Measurements from ENCODE around the gene MAFG. TPM values are rescaled to one million over a fixed set of nuclear protein-coding genes. Genes with fewer than 3 reads are reported as not detected.

The MAFG gene
- polyA plus RNA-seq, 1 donor (not counting 4 experiments of a cell fraction or from before 2014, with no cell fraction given), result 8.3 TPM

DNA sequence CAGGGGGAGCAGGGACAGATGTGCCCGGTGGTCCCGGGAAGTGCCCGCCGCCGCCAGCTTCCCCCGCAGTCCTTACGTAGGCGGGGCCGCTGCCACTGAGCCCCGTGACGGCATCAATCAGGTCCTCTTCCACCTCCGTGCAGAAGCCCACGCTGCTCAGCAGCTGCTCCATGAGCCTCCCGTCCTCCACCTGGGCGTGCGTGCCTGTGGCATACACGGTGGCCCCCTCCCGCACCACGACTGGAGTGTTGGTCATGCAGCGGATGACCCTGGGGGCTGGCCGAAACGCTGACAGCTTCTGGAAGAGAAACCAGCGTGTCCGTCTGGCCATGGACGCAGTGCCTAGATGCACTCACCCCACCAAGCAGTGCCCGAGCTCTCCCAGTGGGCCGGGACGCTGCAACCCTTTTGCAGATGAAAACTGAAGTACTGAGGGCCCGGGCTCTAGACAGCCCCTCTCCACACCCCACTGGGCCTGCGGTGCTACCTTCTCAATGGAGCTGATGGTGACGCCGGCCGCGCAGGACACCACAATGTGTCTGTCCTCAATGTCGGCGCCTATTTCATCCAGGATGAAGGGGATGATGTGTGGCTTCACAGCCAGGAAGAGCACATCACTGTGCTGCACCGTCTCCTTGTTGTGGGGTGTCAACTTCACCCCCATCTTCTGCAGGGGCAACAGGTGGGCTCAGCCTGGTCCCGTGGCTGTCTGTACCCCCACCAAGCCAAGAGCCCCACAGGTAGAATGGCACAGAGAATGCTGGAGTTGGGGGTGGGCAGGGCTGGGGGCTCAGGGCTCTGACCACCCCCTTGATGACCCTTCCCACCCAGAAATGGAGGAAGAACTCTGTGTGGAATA lies 7.5 kb upstream of the MAFG start:
- H3K27me3 ChIP-seq (ENCODE audit: control insufficient read depth, extremely low read depth, insufficient read depth, low read length), result no peaks in the 10 kb centered on the region
- H2AFZ ChIP-seq (ENCODE audit: control insufficient read depth, low read length), result no peak overlapping the region
- dilution Hi-C loops (cut with MboI; ENCODE audit: extremely low pct_ligation_motif_present, low sequenced_read_pairs), result no loop called here
- no peak for TF ChIP-seq EZH2 (IDR thresholded peaks at IDR 0.05; ENCODE audit: low read length)
- H3K36me3 ChIP-seq (ENCODE audit: control insufficient read depth in 2 of 2, extremely low read depth in 1 of 2, insufficient read depth in 2 of 2, low read length in 2 of 2), result peaks cover 0 to 2% of the 10 kb centered on the region in 2 experiments
- no peaks in the 10 kb centered on the region for H3K79me2 ChIP-seq (ENCODE audit: control insufficient read depth, insufficient read depth, low read length)
- no peaks in the 10 kb centered on the region for H3K9me1 ChIP-seq (ENCODE audit: control insufficient read depth, extremely low read depth, insufficient read depth, low read length)
- no peaks in the 10 kb centered on the region for H4K20me1 ChIP-seq (ENCODE audit: control insufficient read depth, extremely low read depth, insufficient read depth, low read length)
- no peak overlapping the region for H3K4me3 ChIP-seq (ENCODE audit: control insufficient read depth in 2 of 3, extremely low read depth in 1 of 3, insufficient read depth in 2 of 3, low read depth in 1 of 3, low read length in 3 of 3)
- no peak overlapping the region for H3K9ac ChIP-seq (ENCODE audit: control insufficient read depth, extremely low read depth, insufficient read depth, low read length)
- DNase-seq (ENCODE audit: low read depth, low spot score) (no peak), FAIRE-seq (no peak)
- no peaks in the 10 kb centered on the region for H3K9me3 ChIP-seq (ENCODE audit: control insufficient read depth, low read depth, low read length)
- no peak overlapping the region for H3K4me2 ChIP-seq (ENCODE audit: control insufficient read depth, extremely low read depth, insufficient read depth, low read depth, low read length)
- no peak overlapping the region for H3K27ac ChIP-seq (ENCODE audit: control insufficient read depth, insufficient read depth, low read length)
- peaks cover 4% of the 10 kb centered on the region for H3K4me1 ChIP-seq (ENCODE audit: control insufficient read depth, extremely low read depth, insufficient read depth, low read length)

DNA sequence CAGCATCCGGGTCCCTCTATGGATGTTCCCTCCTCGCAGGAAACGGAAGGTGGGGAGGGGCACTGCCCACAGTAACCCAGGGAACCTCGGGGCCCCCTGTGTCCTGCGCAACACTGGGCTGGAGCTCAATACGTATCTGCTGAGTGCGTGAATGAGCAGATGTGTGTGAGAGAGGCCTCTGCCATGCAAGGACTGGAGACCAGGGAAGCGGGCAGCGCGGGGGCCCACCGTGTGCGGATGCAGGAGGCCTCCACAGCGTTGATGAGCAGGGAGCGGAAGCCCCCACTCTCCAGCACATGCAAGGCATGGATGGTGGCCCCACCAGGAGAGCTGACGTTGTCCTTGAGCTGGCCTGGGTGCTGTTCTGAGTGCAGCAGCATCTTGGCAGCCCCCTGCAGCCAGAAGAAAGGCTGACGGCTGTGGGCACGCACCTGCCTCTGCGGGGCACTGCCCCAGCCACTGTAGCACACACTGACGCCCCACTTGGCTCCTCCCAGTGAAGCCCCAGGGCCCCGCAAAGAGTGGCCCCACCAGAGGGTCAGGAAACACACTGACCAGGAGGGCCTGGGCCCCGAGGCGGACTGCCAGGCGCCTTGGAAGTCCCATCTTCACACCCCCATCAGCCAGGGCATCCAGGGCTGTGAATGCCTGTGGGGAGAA lies 6.7 kb upstream of the MAFG start:
- Histone ChIP-seq H3K36me3 (ENCODE audit: control insufficient read depth in 2 of 2, extremely low read depth in 1 of 2, insufficient read depth in 2 of 2, low read length in 2 of 2) (peaks cover 0 to 2% of the 10 kb centered on the region in 2 experiments), H3K4me2 (ENCODE audit: control insufficient read depth, extremely low read depth, insufficient read depth, low read depth, low read length) (no peak overlapping the region), H3K4me3 (ENCODE audit: control insufficient read depth in 2 of 3, extremely low read depth in 1 of 3, insufficient read depth in 2 of 3, low read depth in 1 of 3, low read length in 3 of 3) (no peak overlapping the region), H3K27me3 (ENCODE audit: control insufficient read depth, extremely low read depth, insufficient read depth, low read length) (no peaks in the 10 kb centered on the region), H4K20me1 (ENCODE audit: control insufficient read depth, extremely low read depth, insufficient read depth, low read length) (no peaks in the 10 kb centered on the region), H3K9ac (ENCODE audit: control insufficient read depth, extremely low read depth, insufficient read depth, low read length) (no peak overlapping the region), H2AFZ (ENCODE audit: control insufficient read depth, low read length) (no peak overlapping the region), H3K9me3 (ENCODE audit: control insufficient read depth, low read depth, low read length) (no peaks in the 10 kb centered on the region), H3K27ac (ENCODE audit: control insufficient read depth, insufficient read depth, low read length) (no peak overlapping the region), H3K9me1 (ENCODE audit: control insufficient read depth, extremely low read depth, insufficient read depth, low read length) (no peaks in the 10 kb centered on the region), H3K79me2 (ENCODE audit: control insufficient read depth, insufficient read depth, low read length) (no peaks in the 10 kb centered on the region), H3K4me1 (ENCODE audit: control insufficient read depth, extremely low read depth, insufficient read depth, low read length) (peaks cover 4% of the 10 kb centered on the region)
- no peak for TF ChIP-seq EZH2 (IDR thresholded peaks at IDR 0.05; ENCODE audit: low read length)
- TF ChIP-seq, protein P1, sequence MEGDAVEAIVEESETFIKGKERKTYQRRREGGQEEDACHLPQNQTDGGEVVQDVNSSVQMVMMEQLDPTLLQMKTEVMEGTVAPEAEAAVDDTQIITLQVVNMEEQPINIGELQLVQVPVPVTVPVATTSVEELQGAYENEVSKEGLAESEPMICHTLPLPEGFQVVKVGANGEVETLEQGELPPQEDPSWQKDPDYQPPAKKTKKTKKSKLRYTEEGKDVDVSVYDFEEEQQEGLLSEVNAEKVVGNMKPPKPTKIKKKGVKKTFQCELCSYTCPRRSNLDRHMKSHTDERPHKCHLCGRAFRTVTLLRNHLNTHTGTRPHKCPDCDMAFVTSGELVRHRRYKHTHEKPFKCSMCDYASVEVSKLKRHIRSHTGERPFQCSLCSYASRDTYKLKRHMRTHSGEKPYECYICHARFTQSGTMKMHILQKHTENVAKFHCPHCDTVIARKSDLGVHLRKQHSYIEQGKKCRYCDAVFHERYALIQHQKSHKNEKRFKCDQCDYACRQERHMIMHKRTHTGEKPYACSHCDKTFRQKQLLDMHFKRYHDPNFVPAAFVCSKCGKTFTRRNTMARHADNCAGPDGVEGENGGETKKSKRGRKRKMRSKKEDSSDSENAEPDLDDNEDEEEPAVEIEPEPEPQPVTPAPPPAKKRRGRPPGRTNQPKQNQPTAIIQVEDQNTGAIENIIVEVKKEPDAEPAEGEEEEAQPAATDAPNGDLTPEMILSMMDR (optimal IDR thresholded peaks at IDR 0.05 in 1 of 3, IDR thresholded peaks at IDR 0.05 in 1 of 3, conservative IDR thresholded peaks at IDR 0.05 in 1 of 3; ENCODE audit: extremely low read depth in 1 of 3, insufficient read depth in 2 of 3, low read length in 3 of 3), result no peak
- DNase-seq (ENCODE audit: low read depth, low spot score) (no peak), FAIRE-seq (no peak)
- dilution Hi-C loops (cut with MboI; ENCODE audit: extremely low pct_ligation_motif_present, low sequenced_read_pairs), result no loop called here
